HL-60 (cell line): ENCODE data around the gene PRRC2B.

Experiments
- GABPA ChIP-seq: IDR thresholded peaks from 2 replicates; pipeline ENCODE4 v1.6.1; 2012; ENCODE audit warnings: low read depth
- POLR2AphosphoS5 ChIP-seq: IDR thresholded peaks from 2 replicates; pipeline ENCODE4 v1.6.1; 2012; ENCODE audit warnings: low read depth
- TF ChIP-seq, protein P1 (sequence below): IDR thresholded peaks from one replicate; pipeline ENCODE4 v1.5.1; 2011; ENCODE audit warnings: low read length, control low read depth, inconsistent platforms; ENCODE audit not compliant: insufficient read depth
- TF ChIP-seq, protein P2 (sequence below): IDR thresholded peaks from 2 replicates; pipeline ENCODE4 v1.6.1; 2012; ENCODE audit warnings: low read depth; ENCODE audit not compliant: insufficient replicate concordance

DNA sequence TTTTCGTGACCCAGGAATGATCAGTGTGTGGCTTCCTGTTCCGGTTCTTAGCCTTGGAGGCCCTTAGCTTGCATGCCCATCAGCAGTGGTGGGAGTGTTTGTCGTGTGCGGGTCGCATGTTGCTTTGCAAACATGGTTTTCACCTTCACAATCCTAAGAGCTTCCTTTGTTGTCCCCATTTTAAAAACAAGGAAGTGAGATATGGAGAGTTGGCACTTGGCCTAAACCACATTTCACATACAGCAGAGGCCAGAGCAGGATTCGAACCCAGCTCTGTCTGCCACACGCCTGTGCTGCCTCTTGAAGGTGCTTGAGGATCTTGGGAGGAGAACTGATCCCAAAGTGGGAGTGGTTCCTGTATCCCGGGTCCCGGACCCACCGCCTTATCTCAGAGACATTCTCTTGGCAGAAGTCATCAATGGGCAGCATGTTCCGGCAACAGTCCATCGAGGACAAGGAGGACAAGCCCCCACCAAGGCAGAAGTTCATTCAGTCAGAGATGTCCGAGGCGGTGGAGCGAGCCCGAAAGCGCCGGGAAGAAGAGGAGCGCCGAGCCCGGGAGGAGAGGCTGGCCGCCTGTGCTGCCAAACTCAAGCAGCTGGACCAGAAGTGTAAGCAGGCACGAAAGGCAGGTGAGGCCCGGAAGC is 70.6 kb downstream of the PRRC2B start:
- TF ChIP-seq, protein P1, sequence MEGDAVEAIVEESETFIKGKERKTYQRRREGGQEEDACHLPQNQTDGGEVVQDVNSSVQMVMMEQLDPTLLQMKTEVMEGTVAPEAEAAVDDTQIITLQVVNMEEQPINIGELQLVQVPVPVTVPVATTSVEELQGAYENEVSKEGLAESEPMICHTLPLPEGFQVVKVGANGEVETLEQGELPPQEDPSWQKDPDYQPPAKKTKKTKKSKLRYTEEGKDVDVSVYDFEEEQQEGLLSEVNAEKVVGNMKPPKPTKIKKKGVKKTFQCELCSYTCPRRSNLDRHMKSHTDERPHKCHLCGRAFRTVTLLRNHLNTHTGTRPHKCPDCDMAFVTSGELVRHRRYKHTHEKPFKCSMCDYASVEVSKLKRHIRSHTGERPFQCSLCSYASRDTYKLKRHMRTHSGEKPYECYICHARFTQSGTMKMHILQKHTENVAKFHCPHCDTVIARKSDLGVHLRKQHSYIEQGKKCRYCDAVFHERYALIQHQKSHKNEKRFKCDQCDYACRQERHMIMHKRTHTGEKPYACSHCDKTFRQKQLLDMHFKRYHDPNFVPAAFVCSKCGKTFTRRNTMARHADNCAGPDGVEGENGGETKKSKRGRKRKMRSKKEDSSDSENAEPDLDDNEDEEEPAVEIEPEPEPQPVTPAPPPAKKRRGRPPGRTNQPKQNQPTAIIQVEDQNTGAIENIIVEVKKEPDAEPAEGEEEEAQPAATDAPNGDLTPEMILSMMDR, result no peak
- TF ChIP-seq, protein P2, sequence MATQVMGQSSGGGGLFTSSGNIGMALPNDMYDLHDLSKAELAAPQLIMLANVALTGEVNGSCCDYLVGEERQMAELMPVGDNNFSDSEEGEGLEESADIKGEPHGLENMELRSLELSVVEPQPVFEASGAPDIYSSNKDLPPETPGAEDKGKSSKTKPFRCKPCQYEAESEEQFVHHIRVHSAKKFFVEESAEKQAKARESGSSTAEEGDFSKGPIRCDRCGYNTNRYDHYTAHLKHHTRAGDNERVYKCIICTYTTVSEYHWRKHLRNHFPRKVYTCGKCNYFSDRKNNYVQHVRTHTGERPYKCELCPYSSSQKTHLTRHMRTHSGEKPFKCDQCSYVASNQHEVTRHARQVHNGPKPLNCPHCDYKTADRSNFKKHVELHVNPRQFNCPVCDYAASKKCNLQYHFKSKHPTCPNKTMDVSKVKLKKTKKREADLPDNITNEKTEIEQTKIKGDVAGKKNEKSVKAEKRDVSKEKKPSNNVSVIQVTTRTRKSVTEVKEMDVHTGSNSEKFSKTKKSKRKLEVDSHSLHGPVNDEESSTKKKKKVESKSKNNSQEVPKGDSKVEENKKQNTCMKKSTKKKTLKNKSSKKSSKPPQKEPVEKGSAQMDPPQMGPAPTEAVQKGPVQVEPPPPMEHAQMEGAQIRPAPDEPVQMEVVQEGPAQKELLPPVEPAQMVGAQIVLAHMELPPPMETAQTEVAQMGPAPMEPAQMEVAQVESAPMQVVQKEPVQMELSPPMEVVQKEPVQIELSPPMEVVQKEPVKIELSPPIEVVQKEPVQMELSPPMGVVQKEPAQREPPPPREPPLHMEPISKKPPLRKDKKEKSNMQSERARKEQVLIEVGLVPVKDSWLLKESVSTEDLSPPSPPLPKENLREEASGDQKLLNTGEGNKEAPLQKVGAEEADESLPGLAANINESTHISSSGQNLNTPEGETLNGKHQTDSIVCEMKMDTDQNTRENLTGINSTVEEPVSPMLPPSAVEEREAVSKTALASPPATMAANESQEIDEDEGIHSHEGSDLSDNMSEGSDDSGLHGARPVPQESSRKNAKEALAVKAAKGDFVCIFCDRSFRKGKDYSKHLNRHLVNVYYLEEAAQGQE, result no peak
- TF ChIP-seq GABPA, result no peak
- no peak for TF ChIP-seq POLR2AphosphoS5
